WERI-Rb-1 (cell line): ENCODE measurements around the gene SVEP1.
A peak's percentile ranks its signal among the peaks of the same experiment; 100 is the strongest.

Experiments used
- DNase-seq: peaks from one replicate; pipeline ENCODE4 v3.0.0-alpha.2; 2020
- H3K27ac ChIP-seq: fragments of 250-450 bp; sonication (Bioruptor Pico); 2 replicates; pipeline ENCODE4 v1.5.1; 2020; ENCODE audit warnings: mild to moderate bottlenecking, moderate library complexity
- H3K27me3 ChIP-seq: fragments of 250-450 bp; sonication (Bioruptor Pico); 2 replicates; pipeline ENCODE4 v1.5.1; 2021; ENCODE audit warnings: mild to moderate bottlenecking, low read depth, moderate library complexity; ENCODE audit not compliant: insufficient read depth, severe bottlenecking
- H3K36me3 ChIP-seq: fragments of 250-450 bp; sonication (Bioruptor Pico); 2 replicates; pipeline ENCODE4 v1.5.1; 2020; ENCODE audit warnings: mild to moderate bottlenecking, moderate library complexity
- H3K4me3 ChIP-seq: 2 replicates; pipeline ENCODE4 v1.5.1; 2011; ENCODE audit warnings: low read depth, mild to moderate bottlenecking, control low read depth, low read length
- H3K9me3 ChIP-seq: fragments of 250-450 bp; sonication (Bioruptor Pico); 2 replicates; pipeline ENCODE4 v1.5.1; 2021; ENCODE audit warnings: mild to moderate bottlenecking, moderate library complexity; ENCODE audit not compliant: severe bottlenecking
- CTCF ChIP-seq: IDR thresholded peaks from 2 replicates; pipeline ENCODE4 v1.5.1; 2011; ENCODE audit warnings: low read depth, mild to moderate bottlenecking, control low read depth, inconsistent platforms, low read length

Gene SVEP1

GRCh38 chr9:110440172-110440571, 139.4 kb downstream of the SVEP1 start:
- Histone ChIP-seq H3K4me3 (no peak overlapping the region), H3K27ac (no peak overlapping the region), H3K9me3 (no peaks in the 10 kb centered on the region), H3K36me3 (no peaks in the 10 kb centered on the region), H3K27me3 (peaks cover 87% of the 10 kb centered on the region)
- no peak for TF ChIP-seq CTCF
- no peak for DNase-seq

GRCh38 chr9:110432253-110432652, 147.3 kb downstream of the SVEP1 start:
- Histone ChIP-seq H3K9me3 (no peaks in the 10 kb centered on the region), H3K27ac (no peak overlapping the region)

GRCh38 chr9:110429453-110429852, 150.1 kb downstream of the SVEP1 start:
- TF ChIP-seq CTCF = no peak
- no peaks in the 10 kb centered on the region for H3K36me3 ChIP-seq
- H3K4me3 ChIP-seq = no peak overlapping the region
- H3K27ac ChIP-seq = no peak overlapping the region
- H3K27me3 ChIP-seq = peaks cover 82% of the 10 kb centered on the region
- H3K9me3 ChIP-seq = no peaks in the 10 kb centered on the region
- DNase-seq = no peak

More at GRCh38 chr9:110432253-110432652, 147.3 kb downstream of the SVEP1 start:
- TF ChIP-seq CTCF = no peak
- no peak for DNase-seq
- Histone ChIP-seq H3K4me3 (no peak overlapping the region), H3K36me3 (no peaks in the 10 kb centered on the region), H3K27me3 (peaks cover 87% of the 10 kb centered on the region)

GRCh38 chr9:110427497-110428104, 151.9 kb downstream of the SVEP1 start:
- no peaks in the 10 kb centered on the region for H3K9me3 ChIP-seq
- H3K27me3 ChIP-seq = peaks cover 77% of the 10 kb centered on the region
- peak; percentile 83 for TF ChIP-seq CTCF
- H3K4me3 ChIP-seq = no peak overlapping the region
- H3K36me3 ChIP-seq = no peaks in the 10 kb centered on the region
- no peak overlapping the region for H3K27ac ChIP-seq
- DNase-seq = peak; percentile 58

GRCh38 chr9:110426052-110426709, 153.4 kb downstream of the SVEP1 start:
- TF ChIP-seq CTCF = no peak
- DNase-seq = no peak
- H3K4me3 ChIP-seq = no peak overlapping the region
- H3K36me3 ChIP-seq = no peaks in the 10 kb centered on the region
- H3K27ac ChIP-seq = no peak overlapping the region
- no peaks in the 10 kb centered on the region for H3K9me3 ChIP-seq
- H3K27me3 ChIP-seq = peaks cover 63% of the 10 kb centered on the region

GRCh38 chr9:110414471-110414870, 165.1 kb downstream of the SVEP1 start:
- no peaks in the 10 kb centered on the region for H3K9me3 ChIP-seq
- no peaks in the 10 kb centered on the region for H3K36me3 ChIP-seq
- peaks cover 50% of the 10 kb centered on the region for H3K27me3 ChIP-seq
- no peak for TF ChIP-seq CTCF
- H3K4me3 ChIP-seq = no peak overlapping the region
- no peak for DNase-seq
- H3K27ac ChIP-seq = no peak overlapping the region
